H1 (cell line): ENCODE results near the gene FECH.

Source experiments
- CTCF ChIP-seq, 3 experiments: IDR thresholded peaks; 1 replicate in 2 of 3; 2 replicates in 1 of 3; pipeline versions ENCODE4 v1.5.1 to v1.6.1; 2011; ENCODE audit warnings: low read length in 3 of 3, mild to moderate bottlenecking in 3 of 3, inconsistent platforms in 2 of 3, low read depth in 1 of 3, moderate library complexity in 1 of 3; ENCODE audit not compliant: insufficient read depth in 1 of 3; ENCODE audit errors: control extremely low read depth in 1 of 3
- JUND ChIP-seq: IDR thresholded peaks from 2 replicates; pipeline ENCODE4 v1.6.1; 2011; ENCODE audit warnings: mild to moderate bottlenecking, improper control_type of control experiment, low read length
- NRF1 ChIP-seq: IDR thresholded peaks from 2 replicates; pipeline ENCODE4 v1.6.1; 2011; ENCODE audit warnings: mild to moderate bottlenecking, low read depth, low read length, improper control_type of control experiment

GRCh38 chr18:57603871-57604270, 17.4 kb upstream of the FECH start:
- TF ChIP-seq NRF1 (no peak), JUND (no peak), CTCF (IDR thresholded peaks at IDR 0.05; ENCODE audit: control extremely low read depth in 1 of 3, insufficient read depth in 1 of 3, low read depth in 1 of 3, low read length in 3 of 3) (no peak)
